Neural cell (in vitro differentiated cells): Measurements from ENCODE around the gene MAD1L1. TPM values are rescaled to one million over a fixed set of nuclear protein-coding genes. Genes with fewer than 3 reads are reported as not detected.

Experiments used
- H2AFZ ChIP-seq: fragments of 200-600, 300-800 bp; sonication (generic), shearing (Covaris generic); 2 replicates; pipeline ENCODE4 v1.6.0; 2014; ENCODE audit warnings: low read depth, mild to moderate bottlenecking, antibody characterized with exemption, low read length, moderate library complexity
- H3F3A ChIP-seq: fragments of 200-600 bp; shearing (Covaris generic); 2 replicates; pipeline ENCODE4 v1.6.1; 2016; ENCODE audit warnings: mild to moderate bottlenecking, moderate library complexity, mixed read lengths, antibody characterized with exemption, low read length; ENCODE audit not compliant: insufficient read depth, poor library complexity, severe bottlenecking
- H3K27ac ChIP-seq: fragments of 200-600, 300-800 bp; sonication (generic), shearing (Covaris generic); 2 replicates; pipeline ENCODE4 v1.5.1; 2014; ENCODE audit warnings: mild to moderate bottlenecking, low read length, moderate library complexity
- H3K27me3 ChIP-seq: fragments of 300-800, 200-600 bp; sonication (generic), shearing (Covaris generic); 2 replicates; pipeline ENCODE4 v1.6.0; 2014; ENCODE audit warnings: mild to moderate bottlenecking, low read depth, low read length, moderate library complexity; ENCODE audit not compliant: insufficient read depth
- H3K36me3 ChIP-seq: fragments of 300-800, 200-600 bp; sonication (generic), shearing (Covaris generic); 2 replicates; pipeline ENCODE4 v1.5.1; 2014; ENCODE audit warnings: mild to moderate bottlenecking, antibody characterized with exemption, low read length, moderate library complexity; ENCODE audit not compliant: insufficient read depth
- H3K4me2 ChIP-seq: fragments of 300-800, 200-600 bp; sonication (generic), shearing (Covaris generic); 2 replicates; pipeline ENCODE4 v1.6.0; 2014; ENCODE audit warnings: mild to moderate bottlenecking, low read length
- H3K4me3 ChIP-seq: fragments of 300-800, 200-600 bp; sonication (generic), shearing (Covaris generic); 2 replicates; pipeline ENCODE4 v1.5.1; 2014; ENCODE audit warnings: mild to moderate bottlenecking, low read length, moderate library complexity
- H3K79me2 ChIP-seq: fragments of 200-600 bp; shearing (Covaris generic); replicated peaks from 2 replicates; pipeline ENCODE4 v1.6.0; 2014; ENCODE audit warnings: mild to moderate bottlenecking, low read length, moderate library complexity; ENCODE audit not compliant: insufficient read depth
- H3K9ac ChIP-seq: fragments of 300-800, 200-600 bp; sonication (generic), shearing (Covaris generic); 2 replicates; pipeline ENCODE4 v1.6.1; 2016; ENCODE audit warnings: mild to moderate bottlenecking, low read length, mixed read lengths
- H3K9me2 ChIP-seq: fragments of 200-600 bp; shearing (Covaris generic); 2 replicates; pipeline ENCODE4 v1.6.1; 2016; ENCODE audit warnings: mild to moderate bottlenecking, low read length, mixed read lengths; ENCODE audit not compliant: insufficient read depth
- H3K9me3 ChIP-seq: fragments of 200-600, 300-800 bp; sonication (generic), shearing (Covaris generic); 2 replicates; pipeline ENCODE4 v1.6.1; 2016; ENCODE audit warnings: mild to moderate bottlenecking, mixed run types, low read length, moderate library complexity, mixed read lengths
- H4K20me1 ChIP-seq: fragments of 200-600 bp; shearing (Covaris generic); 2 replicates; pipeline ENCODE4 v1.6.1; 2016; ENCODE audit warnings: mild to moderate bottlenecking, mixed run types; ENCODE audit not compliant: insufficient read depth
- EP300 ChIP-seq: fragments of 450-650 bp; conservative IDR thresholded peaks from 2 replicates; pipeline ENCODE4 v1.6.1; 2014; ENCODE audit warnings: antibody characterized with exemption, mild to moderate bottlenecking, moderate library complexity; ENCODE audit not compliant: poor library complexity, severe bottlenecking
- EZH2 ChIP-seq: fragments of 200-600, 300-800 bp; shearing (Covaris generic), sonication (generic); IDR thresholded peaks from 2 replicates; pipeline ENCODE4 v1.6.1; 2014; ENCODE audit warnings: antibody characterized with exemption, low read length, borderline replicate concordance, mild to moderate bottlenecking; ENCODE audit not compliant: insufficient read depth, poor library complexity, severe bottlenecking
- MXI1 ChIP-seq: fragments of 450-650 bp; conservative IDR thresholded peaks from 2 replicates; pipeline ENCODE4 v1.6.1; 2014; ENCODE audit warnings: antibody characterized with exemption, mild to moderate bottlenecking; ENCODE audit not compliant: poor library complexity, severe bottlenecking
- POLR2AphosphoS5 ChIP-seq: IDR thresholded peaks from 2 replicates; pipeline ENCODE4 v1.6.1; 2012
- RAD21 ChIP-seq: fragments of 450-650 bp; conservative IDR thresholded peaks from 2 replicates; pipeline ENCODE4 v1.6.1; 2014; ENCODE audit warnings: antibody characterized with exemption, mild to moderate bottlenecking, moderate library complexity
- SMC3 ChIP-seq: fragments of 450-650 bp; conservative IDR thresholded peaks from 2 replicates; pipeline ENCODE4 v1.6.1; 2014; ENCODE audit warnings: antibody characterized with exemption, mild to moderate bottlenecking, moderate library complexity; ENCODE audit not compliant: poor library complexity
- TAF1 ChIP-seq: IDR thresholded peaks from 2 replicates; pipeline ENCODE4 v1.6.1; 2012; ENCODE audit warnings: low read depth
- polyA plus RNA-seq: library from polyadenylated mRNA; depleted of rRNA; stranded (reverse); fragments of >200 nt; gene quantifications from 2 replicates; pipeline ENCODE4 v1.2.3, GENCODE V29; 2014
- TF ChIP-seq, protein P1 (sequence below): IDR thresholded peaks from 2 replicates; pipeline ENCODE4 v1.6.1; 2012; ENCODE audit warnings: borderline replicate concordance
- TF ChIP-seq, protein P2 (sequence below): fragments of 450-650 bp; IDR thresholded peaks from 2 replicates; pipeline ENCODE4 v1.5.1; 2014; ENCODE audit warnings: antibody characterized with exemption, mild to moderate bottlenecking, moderate library complexity; ENCODE audit not compliant: poor library complexity, severe bottlenecking

The MAD1L1 gene
- polyA plus RNA-seq, 1 donor from 2014 or later, result 31.4 TPM

DNA sequence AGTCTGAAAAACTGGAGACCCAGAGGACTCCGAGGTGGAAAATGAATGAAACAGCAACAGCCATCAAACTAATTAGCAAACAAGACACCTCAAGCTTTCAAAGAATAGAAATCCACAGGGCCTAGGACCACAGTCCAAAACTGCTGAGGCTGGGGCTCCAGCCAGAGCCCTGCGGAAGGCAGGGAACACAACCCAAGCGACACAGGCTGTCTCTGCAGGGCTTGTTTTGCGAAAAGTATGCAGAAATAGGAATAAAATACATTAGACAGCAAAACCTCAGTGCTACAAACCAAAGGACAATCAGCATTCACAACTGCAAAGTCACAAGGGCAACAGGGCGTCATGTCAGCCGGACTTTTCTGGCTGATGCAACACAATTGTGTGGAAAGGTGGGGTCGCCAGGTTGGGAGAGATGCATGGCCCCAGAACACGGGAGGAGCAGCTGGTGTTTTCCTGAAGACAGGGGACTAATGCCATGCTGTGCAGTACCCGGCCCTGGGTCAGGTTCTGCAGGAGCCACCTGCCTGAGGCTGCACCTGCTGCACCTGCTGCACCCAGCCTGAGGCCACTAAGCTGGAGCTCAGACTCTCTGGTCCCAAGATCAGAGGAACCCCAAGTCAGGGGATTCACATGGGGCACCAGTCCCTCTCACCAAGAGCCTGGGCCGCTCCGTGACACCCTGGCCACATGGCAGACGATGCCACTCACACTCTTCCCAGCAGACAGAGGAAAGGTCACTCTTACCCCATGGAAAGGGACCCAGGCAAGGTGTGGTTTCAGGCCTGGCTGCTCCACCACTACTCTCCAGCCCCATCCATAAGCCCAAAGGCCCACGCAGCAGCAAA lies 74.2 kb downstream of the MAD1L1 start:
- no peak overlapping the region for H3K9ac ChIP-seq

DNA sequence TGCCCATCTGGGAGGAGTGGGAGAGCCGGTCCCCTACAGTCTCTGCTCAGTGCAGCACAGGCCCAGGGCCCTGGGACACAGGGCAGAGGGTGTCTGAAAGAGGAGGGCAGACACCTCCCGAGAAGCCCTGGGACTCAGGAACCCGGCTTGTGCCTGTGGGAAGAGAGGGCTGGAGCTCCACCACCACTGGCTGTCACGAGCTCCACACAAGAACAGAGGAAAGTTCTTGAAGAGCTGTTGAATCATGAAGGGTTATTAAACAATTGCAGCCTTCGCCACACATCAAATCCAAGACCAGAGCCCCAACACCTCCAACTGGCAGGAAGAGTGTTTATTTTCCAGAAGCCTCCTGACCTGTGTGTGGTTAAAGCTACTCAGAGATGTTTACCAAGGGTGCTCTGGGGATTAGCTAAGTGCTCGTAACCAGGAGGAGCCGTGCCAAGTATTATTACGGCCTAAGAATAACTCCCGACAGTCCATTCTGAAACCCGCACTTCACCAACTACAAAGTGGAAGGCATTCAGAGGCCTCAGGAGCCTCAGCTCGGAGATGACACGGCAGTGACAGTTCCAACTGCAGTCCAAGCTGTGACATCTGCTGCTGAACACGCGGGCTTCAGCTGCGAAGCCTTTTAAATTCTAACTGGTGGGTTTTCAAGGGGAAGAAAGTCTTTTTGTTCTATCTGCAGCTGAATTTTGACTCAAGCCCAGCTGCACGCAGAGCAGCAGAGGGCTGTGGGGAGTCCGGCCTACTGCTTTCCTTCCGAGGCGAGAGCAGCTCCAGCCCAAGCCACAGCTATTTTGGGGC lies 75.1 kb downstream of the MAD1L1 start:
- H3K9ac ChIP-seq, result no peak overlapping the region
- H3K4me2 ChIP-seq, result no peak overlapping the region
- no peak overlapping the region for H2AFZ ChIP-seq

More for the DNA sequence above, 74.2 kb downstream of the MAD1L1 start:
- Histone ChIP-seq H2AFZ (no peak overlapping the region), H3K27ac (peak overlapping the region; percentile 21), H3K9me2 (no peaks in the 10 kb centered on the region), H3K9me3 (no peaks in the 10 kb centered on the region), H3F3A (no peaks in the 10 kb centered on the region), H3K36me3 (no peaks in the 10 kb centered on the region), H3K27me3 (no peaks in the 10 kb centered on the region), H3K79me2 (no peaks in the 10 kb centered on the region), H3K4me3 (no peak overlapping the region), H3K4me2 (no peak overlapping the region), H4K20me1 (no peaks in the 10 kb centered on the region)
- TF ChIP-seq TAF1, result no peak

More for the DNA sequence above, 75.1 kb downstream of the MAD1L1 start:
- TF ChIP-seq EZH2, result no peak
- TF ChIP-seq MXI1, result no peak
- TF ChIP-seq, protein P1, sequence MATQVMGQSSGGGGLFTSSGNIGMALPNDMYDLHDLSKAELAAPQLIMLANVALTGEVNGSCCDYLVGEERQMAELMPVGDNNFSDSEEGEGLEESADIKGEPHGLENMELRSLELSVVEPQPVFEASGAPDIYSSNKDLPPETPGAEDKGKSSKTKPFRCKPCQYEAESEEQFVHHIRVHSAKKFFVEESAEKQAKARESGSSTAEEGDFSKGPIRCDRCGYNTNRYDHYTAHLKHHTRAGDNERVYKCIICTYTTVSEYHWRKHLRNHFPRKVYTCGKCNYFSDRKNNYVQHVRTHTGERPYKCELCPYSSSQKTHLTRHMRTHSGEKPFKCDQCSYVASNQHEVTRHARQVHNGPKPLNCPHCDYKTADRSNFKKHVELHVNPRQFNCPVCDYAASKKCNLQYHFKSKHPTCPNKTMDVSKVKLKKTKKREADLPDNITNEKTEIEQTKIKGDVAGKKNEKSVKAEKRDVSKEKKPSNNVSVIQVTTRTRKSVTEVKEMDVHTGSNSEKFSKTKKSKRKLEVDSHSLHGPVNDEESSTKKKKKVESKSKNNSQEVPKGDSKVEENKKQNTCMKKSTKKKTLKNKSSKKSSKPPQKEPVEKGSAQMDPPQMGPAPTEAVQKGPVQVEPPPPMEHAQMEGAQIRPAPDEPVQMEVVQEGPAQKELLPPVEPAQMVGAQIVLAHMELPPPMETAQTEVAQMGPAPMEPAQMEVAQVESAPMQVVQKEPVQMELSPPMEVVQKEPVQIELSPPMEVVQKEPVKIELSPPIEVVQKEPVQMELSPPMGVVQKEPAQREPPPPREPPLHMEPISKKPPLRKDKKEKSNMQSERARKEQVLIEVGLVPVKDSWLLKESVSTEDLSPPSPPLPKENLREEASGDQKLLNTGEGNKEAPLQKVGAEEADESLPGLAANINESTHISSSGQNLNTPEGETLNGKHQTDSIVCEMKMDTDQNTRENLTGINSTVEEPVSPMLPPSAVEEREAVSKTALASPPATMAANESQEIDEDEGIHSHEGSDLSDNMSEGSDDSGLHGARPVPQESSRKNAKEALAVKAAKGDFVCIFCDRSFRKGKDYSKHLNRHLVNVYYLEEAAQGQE, result no peak
- TF ChIP-seq POLR2AphosphoS5, result no peak
- no peak for TF ChIP-seq RAD21
- TF ChIP-seq TAF1, result no peak
- TF ChIP-seq, protein P2, sequence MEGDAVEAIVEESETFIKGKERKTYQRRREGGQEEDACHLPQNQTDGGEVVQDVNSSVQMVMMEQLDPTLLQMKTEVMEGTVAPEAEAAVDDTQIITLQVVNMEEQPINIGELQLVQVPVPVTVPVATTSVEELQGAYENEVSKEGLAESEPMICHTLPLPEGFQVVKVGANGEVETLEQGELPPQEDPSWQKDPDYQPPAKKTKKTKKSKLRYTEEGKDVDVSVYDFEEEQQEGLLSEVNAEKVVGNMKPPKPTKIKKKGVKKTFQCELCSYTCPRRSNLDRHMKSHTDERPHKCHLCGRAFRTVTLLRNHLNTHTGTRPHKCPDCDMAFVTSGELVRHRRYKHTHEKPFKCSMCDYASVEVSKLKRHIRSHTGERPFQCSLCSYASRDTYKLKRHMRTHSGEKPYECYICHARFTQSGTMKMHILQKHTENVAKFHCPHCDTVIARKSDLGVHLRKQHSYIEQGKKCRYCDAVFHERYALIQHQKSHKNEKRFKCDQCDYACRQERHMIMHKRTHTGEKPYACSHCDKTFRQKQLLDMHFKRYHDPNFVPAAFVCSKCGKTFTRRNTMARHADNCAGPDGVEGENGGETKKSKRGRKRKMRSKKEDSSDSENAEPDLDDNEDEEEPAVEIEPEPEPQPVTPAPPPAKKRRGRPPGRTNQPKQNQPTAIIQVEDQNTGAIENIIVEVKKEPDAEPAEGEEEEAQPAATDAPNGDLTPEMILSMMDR, result no peak
- TF ChIP-seq EP300, result no peak
- TF ChIP-seq SMC3, result no peak
- H3K36me3 ChIP-seq, result no peaks in the 10 kb centered on the region
- H3K79me2 ChIP-seq, result no peaks in the 10 kb centered on the region
- no peaks in the 10 kb centered on the region for H3K9me3 ChIP-seq
- H3K27ac ChIP-seq, result peak overlapping the region; percentile 21
- H3K27me3 ChIP-seq, result no peaks in the 10 kb centered on the region
- no peaks in the 10 kb centered on the region for H3F3A ChIP-seq
- H3K4me3 ChIP-seq, result no peak overlapping the region
- H3K9me2 ChIP-seq, result no peaks in the 10 kb centered on the region
- no peaks in the 10 kb centered on the region for H4K20me1 ChIP-seq
